ENCODE measurements around the gene RASGRP2.

DNA sequence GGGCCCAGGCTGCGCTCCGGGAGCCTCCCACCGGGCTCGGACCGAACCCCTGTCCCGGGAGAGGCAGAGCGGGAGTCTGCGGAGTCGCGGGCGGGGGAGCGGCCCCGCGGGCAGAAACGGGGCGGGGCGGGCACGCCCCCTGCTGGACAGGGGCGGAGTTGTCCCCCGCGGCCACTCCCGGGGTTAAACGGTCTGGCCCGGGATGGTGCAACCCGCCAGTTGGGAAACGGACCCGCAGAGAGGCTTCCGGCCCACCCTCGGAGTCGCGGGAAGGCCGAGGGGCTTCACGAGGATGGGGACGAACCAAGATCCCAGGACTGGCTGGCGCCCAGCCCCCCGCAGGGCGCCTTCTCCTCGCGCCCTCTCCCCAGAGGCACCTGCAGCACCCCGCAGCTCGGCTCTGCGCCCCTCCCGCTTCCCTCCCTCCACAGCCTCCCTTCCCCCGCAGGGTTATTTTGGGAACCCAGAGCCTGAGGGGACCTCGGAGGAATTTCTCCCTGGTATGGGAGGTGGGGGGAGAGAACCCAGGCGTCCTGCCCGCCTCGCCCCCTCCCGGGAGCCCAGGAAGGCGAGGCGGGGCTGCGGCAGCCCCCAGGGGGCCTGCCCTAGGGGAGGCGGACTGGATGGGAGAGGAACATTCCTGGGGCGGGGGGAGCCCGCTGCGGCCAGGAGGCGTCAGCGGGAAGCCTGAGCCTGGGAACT, 902 bp downstream of the RASGRP2 start:
- TF ChIP-seq, protein P1, sequence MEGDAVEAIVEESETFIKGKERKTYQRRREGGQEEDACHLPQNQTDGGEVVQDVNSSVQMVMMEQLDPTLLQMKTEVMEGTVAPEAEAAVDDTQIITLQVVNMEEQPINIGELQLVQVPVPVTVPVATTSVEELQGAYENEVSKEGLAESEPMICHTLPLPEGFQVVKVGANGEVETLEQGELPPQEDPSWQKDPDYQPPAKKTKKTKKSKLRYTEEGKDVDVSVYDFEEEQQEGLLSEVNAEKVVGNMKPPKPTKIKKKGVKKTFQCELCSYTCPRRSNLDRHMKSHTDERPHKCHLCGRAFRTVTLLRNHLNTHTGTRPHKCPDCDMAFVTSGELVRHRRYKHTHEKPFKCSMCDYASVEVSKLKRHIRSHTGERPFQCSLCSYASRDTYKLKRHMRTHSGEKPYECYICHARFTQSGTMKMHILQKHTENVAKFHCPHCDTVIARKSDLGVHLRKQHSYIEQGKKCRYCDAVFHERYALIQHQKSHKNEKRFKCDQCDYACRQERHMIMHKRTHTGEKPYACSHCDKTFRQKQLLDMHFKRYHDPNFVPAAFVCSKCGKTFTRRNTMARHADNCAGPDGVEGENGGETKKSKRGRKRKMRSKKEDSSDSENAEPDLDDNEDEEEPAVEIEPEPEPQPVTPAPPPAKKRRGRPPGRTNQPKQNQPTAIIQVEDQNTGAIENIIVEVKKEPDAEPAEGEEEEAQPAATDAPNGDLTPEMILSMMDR (IDR thresholded peaks at IDR 0.05; ENCODE audit: low read length) = peak; percentile 73
- no peak for TF ChIP-seq EZH2 (IDR thresholded peaks at IDR 0.05; ENCODE audit: borderline replicate concordance, low read length)

All from OCI-LY1 (cell line).